LNCaP clone FGC (cell line): Measurements from ENCODE around the gene CLPTM1.
A peak's percentile ranks its signal among the peaks of the same experiment; 100 is the strongest.

ENCODE experiments used
- DNase-seq: peaks from one replicate; pipeline ENCODE4 v3.0.0-alpha.2; 2011; ENCODE audit warnings: low read depth
- H3K4me3 ChIP-seq: 2 replicates; pipeline ENCODE4 v1.5.1; 2011; ENCODE audit warnings: mild to moderate bottlenecking, low read depth, low read length, control low read depth
- TF ChIP-seq, protein P1 (sequence below): IDR thresholded peaks from 2 replicates; pipeline ENCODE4 v1.5.1; 2012; ENCODE audit warnings: mild to moderate bottlenecking; ENCODE audit not compliant: control insufficient read depth, insufficient read depth; ENCODE audit errors: extremely low read depth

Gene CLPTM1, protein sequence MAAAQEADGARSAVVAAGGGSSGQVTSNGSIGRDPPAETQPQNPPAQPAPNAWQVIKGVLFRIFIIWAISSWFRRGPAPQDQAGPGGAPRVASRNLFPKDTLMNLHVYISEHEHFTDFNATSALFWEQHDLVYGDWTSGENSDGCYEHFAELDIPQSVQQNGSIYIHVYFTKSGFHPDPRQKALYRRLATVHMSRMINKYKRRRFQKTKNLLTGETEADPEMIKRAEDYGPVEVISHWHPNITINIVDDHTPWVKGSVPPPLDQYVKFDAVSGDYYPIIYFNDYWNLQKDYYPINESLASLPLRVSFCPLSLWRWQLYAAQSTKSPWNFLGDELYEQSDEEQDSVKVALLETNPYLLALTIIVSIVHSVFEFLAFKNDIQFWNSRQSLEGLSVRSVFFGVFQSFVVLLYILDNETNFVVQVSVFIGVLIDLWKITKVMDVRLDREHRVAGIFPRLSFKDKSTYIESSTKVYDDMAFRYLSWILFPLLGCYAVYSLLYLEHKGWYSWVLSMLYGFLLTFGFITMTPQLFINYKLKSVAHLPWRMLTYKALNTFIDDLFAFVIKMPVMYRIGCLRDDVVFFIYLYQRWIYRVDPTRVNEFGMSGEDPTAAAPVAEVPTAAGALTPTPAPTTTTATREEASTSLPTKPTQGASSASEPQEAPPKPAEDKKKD

DNA sequence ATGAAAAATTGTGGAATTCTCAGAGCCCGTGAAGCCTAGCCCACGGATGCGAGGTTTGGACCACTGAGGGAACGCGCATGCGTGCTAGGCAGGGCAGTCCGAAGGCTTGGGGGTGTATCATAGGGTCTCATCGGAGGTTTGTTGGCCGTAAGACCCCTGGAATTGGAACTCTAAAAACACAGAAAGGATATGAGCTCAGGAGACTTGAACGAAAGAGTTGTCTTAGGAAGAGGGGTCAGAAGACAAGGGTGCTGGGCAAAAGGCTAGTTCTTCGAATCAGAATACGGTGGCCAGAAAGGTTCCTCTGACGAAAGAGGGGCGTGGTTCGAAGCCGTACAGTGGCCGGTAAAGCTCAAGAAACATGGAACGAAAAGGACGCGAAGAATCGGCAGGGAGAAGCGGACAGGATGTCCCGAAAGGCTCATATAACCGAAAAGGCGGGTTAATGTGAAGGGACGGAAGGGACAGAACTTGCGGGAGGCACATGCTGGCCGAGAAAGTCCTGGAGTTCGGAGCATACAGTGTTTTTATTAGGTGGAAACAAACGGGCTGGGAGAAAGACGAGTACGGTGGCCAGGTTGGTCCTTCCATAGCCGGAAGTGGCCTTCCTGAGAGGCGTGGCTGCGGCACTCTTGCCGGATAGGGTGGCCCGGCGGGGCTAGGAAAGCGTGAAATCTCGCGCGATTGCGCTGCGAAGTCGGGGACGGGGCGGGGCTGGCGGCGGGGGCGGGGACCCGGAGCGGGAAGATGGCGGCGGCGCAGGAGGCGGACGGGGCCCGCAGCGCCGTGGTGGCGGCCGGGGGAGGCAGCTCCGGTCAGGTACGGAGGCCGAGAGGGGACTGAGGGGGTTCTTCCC is at the start of gene CLPTM1:
Gene CLPTM1, plus strand, starts transcription at position 732 of the 856 bp plus-strand sequence. Its CDS starts 16 bp downstream, at position 748.
- DNase-seq: peak; percentile 73
- peak within 1 kb of the TSS; percentile 80 for H3K4me3 ChIP-seq
- TF ChIP-seq, protein P1, sequence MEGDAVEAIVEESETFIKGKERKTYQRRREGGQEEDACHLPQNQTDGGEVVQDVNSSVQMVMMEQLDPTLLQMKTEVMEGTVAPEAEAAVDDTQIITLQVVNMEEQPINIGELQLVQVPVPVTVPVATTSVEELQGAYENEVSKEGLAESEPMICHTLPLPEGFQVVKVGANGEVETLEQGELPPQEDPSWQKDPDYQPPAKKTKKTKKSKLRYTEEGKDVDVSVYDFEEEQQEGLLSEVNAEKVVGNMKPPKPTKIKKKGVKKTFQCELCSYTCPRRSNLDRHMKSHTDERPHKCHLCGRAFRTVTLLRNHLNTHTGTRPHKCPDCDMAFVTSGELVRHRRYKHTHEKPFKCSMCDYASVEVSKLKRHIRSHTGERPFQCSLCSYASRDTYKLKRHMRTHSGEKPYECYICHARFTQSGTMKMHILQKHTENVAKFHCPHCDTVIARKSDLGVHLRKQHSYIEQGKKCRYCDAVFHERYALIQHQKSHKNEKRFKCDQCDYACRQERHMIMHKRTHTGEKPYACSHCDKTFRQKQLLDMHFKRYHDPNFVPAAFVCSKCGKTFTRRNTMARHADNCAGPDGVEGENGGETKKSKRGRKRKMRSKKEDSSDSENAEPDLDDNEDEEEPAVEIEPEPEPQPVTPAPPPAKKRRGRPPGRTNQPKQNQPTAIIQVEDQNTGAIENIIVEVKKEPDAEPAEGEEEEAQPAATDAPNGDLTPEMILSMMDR: no peak

DNA sequence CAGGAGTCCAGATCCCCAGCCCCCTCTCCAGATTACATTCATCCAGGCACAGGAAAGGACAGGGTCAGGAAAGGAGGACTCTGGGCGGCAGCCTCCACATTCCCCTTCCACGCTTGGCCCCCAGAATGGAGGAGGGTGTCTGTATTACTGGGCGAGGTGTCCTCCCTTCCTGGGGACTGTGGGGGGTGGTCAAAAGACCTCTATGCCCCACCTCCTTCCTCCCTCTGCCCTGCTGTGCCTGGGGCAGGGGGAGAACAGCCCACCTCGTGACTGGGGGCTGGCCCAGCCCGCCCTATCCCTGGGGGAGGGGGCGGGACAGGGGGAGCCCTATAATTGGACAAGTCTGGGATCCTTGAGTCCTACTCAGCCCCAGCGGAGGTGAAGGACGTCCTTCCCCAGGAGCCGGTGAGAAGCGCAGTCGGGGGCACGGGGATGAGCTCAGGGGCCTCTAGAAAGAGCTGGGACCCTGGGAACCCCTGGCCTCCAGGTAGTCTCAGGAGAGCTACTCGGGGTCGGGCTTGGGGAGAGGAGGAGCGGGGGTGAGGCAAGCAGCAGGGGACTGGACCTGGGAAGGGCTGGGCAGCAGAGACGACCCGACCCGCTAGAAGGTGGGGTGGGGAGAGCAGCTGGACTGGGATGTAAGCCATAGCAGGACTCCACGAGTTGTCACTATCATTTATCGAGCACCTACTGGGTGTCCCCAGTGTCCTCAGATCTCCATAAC is 49.6 kb upstream of the CLPTM1 start, which contains the start of gene APOE:
Gene APOE, plus strand, starts transcription at position 360 of the 724 bp plus-strand sequence. CDS start 829 bp downstream, outside the sequence.
- TF ChIP-seq, protein P1: no peak
- DNase-seq: no peak
- H3K4me3 ChIP-seq: no peak within 1 kb of the TSS

DNA sequence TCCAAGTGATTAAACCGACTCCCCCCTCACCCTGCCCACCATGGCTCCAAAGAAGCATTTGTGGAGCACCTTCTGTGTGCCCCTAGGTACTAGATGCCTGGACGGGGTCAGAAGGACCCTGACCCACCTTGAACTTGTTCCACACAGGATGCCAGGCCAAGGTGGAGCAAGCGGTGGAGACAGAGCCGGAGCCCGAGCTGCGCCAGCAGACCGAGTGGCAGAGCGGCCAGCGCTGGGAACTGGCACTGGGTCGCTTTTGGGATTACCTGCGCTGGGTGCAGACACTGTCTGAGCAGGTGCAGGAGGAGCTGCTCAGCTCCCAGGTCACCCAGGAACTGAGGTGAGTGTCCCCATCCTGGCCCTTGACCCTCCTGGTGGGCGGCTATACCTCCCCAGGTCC is 47.6 kb upstream of the CLPTM1 start:
- TF ChIP-seq, protein P1: no peak
- H3K4me3 ChIP-seq: no peak overlapping the region
- no peak for DNase-seq

DNA sequence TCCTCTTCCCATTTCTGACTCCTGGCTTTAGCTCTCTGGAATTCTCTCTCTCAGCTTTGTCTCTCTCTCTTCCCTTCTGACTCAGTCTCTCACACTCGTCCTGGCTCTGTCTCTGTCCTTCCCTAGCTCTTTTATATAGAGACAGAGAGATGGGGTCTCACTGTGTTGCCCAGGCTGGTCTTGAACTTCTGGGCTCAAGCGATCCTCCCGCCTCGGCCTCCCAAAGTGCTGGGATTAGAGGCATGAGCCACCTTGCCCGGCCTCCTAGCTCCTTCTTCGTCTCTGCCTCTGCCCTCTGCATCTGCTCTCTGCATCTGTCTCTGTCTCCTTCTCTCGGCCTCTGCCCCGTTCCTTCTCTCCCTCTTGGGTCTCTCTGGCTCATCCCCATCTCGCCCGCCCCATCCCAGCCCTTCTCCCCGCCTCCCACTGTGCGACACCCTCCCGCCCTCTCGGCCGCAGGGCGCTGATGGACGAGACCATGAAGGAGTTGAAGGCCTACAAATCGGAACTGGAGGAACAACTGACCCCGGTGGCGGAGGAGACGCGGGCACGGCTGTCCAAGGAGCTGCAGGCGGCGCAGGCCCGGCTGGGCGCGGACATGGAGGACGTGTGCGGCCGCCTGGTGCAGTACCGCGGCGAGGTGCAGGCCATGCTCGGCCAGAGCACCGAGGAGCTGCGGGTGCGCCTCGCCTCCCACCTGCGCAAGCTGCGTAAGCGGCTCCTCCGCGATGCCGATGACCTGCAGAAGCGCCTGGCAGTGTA is 46.9 kb upstream of the CLPTM1 start:
- TF ChIP-seq, protein P1: no peak
- DNase-seq: no peak
- H3K4me3 ChIP-seq: no peak overlapping the region

DNA sequence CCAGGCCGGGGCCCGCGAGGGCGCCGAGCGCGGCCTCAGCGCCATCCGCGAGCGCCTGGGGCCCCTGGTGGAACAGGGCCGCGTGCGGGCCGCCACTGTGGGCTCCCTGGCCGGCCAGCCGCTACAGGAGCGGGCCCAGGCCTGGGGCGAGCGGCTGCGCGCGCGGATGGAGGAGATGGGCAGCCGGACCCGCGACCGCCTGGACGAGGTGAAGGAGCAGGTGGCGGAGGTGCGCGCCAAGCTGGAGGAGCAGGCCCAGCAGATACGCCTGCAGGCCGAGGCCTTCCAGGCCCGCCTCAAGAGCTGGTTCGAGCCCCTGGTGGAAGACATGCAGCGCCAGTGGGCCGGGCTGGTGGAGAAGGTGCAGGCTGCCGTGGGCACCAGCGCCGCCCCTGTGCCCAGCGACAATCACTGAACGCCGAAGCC is 46.3 kb upstream of the CLPTM1 start:
- H3K4me3 ChIP-seq: no peak overlapping the region
- TF ChIP-seq, protein P1: no peak
- DNase-seq: no peak
